Activated gamma-delta T cell treated with anti-CD3 and anti-CD28 coated beads, Interleukin-2, amount 50 U/mL, for 16 hours (primary cell): ENCODE data around the gene PARP9.

Source experiments
- DNase-seq: peaks from one replicate; pipeline ENCODE4 v3.0.0-alpha.2; 2020; ENCODE audit warnings: low read depth

The PARP9 gene

GRCh38 chr3:122484985-122485384 is 79.1 kb downstream of the PARP9 start:
- no peak for DNase-seq

DNA sequence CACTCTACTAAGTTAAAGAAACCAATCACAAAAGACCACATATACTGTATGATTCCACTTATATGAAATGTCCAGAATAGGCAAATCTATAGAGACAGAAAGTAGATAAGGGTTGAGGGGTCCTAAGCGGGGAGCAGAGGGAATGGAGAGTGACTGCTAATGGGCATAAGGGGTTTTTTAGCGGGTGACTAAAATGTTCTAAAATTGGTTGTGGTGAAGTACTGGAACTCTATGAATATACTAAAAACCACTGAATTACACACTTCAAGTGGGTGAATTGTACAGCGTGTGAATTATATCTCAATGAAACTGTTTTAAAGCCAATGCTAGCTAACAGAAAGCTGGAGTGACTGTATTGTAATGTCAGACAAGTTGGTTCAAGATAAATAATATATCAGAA is 82.7 kb downstream of the PARP9 start:
- DNase-seq, result no peak
